Stimulated activated CD8-positive, alpha-beta memory T cell treated with anti-CD3 and anti-CD28 coated beads, Interleukin-4, amount 100 ng/mL, for 1 hour (primary cell): ENCODE measurements around the gene NOCT.
A peak's percentile ranks its signal among the peaks of the same experiment; 100 is the strongest.
"Not testable (repeated sequence)": the region's sequence is repeated elsewhere in the genome, so short reads cannot be mapped to it uniquely, and the experiment has no call there.

Experiments used
- DNase-seq, 2 donors: peaks; one replicate each; pipeline ENCODE4 v3.0.0-alpha.2; 2020; ENCODE audit warnings: low read depth in 2 of 2, low spot score in 1 of 2

The NOCT gene, protein sequence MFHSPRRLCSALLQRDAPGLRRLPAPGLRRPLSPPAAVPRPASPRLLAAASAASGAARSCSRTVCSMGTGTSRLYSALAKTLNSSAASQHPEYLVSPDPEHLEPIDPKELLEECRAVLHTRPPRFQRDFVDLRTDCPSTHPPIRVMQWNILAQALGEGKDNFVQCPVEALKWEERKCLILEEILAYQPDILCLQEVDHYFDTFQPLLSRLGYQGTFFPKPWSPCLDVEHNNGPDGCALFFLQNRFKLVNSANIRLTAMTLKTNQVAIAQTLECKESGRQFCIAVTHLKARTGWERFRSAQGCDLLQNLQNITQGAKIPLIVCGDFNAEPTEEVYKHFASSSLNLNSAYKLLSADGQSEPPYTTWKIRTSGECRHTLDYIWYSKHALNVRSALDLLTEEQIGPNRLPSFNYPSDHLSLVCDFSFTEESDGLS

DNA sequence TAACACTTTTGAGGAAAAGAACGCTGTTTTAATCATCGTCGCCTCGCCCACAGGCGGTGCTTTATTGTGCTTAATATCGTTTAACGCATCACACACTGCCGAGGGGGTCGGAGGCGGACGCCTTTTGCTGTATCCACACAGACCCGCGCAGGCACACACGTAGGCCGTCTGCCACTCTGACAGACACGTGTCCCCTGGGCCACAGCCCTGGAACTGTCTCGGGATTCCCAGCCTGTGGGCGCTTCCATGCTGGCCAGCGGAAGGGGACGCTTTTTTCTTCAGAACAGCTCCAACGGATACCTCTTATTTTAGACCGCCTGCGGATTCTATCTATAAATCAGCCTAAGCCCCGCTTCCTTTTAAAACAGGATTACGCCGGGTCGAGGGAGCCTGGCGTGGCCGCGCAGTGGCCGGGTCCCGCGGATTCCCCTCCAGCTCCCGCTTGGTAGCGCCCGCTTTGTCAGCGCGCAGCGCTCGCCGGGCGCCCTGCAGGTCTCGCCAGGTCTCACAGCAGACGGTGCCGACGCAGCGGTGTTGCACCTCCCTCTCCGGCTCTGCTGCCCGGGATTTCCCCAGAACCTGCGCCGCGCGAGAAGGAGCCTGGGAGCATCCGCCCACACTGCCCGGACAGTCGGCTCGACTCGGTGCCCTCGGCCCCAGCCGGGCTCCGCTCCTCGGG is at the start of gene NOCT:
Gene NOCT, plus strand, starts transcription at position 513 of the 679 bp plus-strand sequence. CDS start 201 bp downstream, outside the sequence.
- DNase-seq, result peak; percentile 69 to 83

DNA sequence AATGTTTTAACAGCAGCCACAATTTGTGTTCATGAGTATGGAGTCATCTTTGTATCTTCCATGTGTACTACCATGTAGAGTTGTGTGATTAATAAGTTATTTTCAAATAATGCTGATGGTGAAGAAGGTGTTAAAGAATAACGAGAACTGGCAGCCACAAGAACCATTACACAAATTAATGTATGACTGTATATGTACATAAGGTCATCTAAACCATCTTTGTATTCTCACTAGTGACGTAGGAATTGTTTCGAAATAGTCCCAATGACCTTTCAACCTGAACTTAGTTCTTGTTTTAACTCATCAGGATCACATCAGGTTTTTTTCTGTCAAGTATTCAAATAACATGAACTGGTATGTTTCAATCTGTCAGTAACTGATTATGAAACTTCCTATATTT is 48.3 kb upstream of the NOCT start:
- no peak for DNase-seq

DNA sequence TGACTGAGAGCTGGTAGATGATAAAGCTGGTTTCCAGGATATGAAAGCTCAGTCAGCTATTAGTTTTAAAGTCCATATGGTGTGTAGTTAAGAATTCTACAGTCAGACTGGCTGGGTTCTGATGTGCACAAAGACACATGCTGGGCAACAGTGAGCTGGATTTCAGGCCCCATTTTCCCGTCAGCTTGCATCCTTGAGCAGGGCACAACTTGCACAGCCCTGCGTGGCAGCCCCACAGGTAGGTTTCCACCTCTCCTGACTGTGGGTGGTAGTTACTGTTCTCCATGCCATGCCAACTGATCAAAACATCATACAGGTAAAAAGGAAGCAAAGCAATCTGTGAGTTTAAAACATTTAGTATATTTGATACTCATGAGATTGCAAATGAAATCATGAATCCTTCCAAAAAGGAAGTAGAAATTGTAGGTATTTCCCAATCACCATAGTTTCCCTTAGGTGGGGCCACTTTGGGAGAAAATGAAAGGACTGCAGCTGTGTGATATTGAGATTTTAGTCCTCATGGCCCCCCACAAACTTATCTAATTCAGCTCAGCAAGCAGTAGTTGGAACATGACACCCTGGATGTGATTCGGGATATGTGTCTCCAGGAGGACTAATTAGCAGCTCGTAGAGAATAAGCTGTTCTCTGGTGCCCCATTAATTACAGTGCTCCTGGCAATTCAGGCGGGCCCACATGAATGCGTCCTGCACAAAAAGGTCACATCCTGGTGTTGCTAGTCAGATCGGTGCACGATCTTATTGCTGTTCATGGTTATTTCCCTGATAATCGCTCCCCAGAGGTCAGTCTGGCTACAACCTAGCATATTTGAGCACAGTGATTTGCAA is 42.4 kb upstream of the NOCT start:
- no peak for DNase-seq

DNA sequence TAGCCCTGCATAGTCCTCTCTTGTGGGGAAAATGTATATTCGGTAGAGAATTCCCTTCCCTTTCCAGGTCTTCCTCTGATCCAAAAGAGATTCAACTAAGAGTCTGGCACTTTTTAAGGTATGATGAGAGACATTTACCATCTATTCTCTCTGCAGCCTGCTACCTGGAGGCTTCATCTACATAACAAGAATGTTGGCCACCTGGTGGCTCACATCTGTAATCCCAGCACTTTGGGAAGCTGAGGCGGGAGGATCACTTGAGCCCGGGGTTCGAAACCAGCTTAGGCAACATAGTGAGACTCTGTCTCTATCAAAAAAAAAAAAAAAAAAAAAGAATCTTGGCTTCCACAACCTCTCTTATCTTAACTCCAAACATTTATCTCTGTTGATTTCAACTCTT is 40.4 kb upstream of the NOCT start:
- no peak for DNase-seq

DNA sequence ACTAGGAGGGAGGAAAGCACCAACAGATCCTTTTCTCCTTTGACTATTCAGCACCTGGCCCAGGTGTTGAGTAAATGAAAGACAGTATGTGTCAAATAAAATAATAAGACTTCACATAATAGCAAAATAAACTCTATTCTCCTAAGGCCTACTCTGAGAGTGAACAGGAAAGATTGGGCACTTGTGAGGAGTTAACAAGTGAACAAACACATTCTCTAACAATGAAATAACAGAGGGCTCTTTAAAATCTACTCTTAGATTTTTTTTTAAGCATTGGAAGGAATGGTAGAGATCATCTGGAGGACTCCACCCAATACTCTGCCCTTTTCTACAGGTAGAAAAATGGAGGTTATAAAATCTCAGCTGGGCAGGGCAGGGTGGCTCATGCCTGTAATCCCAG is 39.1 kb upstream of the NOCT start:
- DNase-seq, result no peak

DNA sequence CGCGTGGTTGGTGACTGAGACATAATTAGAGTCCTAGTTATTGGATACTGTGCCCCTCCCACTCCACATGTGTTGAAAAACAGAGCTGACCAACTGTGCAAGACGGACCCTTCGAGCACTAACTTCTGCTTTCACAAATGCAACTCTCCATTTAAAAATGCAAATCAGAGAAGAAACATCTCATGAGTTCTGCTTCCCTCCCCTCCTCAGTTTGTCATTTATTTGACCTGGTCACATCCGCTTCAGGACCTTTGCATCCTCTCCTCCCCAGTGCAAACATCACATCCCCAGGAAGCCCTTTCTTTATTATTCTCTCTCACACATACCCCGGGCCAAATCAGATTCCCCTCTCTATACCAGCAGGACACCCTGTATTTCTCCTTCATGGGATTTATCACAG is 38.1 kb upstream of the NOCT start:
- DNase-seq, result no peak

DNA sequence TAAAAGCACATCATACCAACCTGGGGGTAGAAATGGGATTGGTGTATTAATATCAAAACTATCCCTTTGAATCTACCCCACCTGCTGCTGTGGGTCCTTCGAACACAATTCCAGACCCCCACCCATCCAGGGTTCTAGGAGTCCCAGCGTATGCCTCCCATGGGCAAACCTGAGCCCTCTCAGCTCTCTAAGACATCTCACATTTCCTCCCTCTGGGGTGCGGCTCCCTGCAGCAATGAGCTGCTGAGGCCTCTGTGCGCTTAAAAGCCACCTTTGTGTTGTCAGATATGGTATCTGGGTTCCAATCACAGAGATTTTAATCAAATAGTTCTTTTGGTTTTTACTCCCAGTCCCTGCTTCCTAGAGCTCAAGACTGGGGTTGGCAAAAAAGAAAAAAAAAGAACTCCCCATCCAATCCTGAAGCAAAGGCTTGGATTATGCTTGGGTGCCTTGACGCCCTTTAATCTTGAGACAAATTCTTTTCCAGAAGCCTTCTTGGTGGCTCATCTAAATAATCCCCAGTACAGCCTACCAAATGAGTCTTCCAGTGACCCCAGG is 37.5 kb upstream of the NOCT start:
- DNase-seq, result no peak

DNA sequence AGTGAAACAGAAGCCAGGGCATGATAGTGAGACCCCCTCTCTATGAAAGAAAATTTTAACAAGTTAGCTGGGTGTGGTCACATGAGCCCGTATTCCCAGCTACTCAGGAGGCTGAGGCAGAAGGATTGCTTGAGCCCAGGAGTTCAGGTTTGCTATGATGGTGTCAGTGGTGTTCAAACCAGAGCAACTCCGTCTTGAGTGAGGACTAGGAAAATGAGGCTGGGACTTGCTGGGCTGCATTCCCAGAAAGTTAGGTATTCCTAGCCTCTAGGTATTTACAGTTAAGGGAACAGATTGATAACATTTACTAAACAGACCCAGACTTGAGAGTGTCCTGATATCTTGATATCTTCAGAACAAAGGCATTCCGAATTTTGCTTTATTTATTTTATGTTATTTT is 37.0 kb upstream of the NOCT start:
- DNase-seq, result no peak

DNA sequence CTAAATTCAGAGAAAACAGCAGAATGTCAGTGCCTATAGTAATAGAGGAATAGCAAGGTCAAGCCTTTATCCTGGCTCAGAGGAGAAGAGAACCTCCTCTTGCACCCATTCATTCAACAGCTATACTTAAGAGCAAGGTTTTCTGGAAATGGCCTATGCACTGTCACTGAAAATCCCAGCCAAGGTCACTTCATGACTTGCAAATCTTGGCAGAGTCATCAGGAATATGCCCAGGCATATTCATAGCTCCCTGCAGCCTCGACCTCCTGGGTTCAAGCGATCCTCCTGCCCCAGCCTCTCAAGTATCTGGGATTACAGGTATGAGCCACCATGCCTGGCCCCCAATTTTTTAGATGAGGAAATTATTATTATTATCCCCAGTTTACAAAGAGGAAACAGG is 35.8 kb upstream of the NOCT start:
- DNase-seq, result no peak

DNA sequence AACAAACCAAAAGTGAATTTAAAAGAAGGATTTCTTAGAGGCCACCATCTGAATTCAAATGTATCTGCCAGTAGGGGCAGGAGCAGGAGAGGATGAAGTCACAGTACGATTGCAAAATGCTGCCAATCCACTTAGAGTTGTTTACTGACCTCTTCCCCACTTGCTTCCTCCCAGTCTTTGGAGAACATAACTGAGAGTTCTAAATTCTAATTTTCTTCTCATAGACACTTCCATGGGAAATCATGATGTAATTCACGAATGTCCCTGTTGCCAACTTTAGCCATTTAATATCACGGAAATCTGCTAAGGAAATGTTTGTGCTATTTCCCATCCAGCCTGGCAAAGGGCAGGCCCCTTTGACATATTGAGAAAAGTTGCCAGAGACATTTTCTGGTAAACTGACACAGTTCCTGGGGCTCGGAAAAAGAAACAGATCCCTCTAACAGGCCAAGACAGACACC is 33.6 kb upstream of the NOCT start:
- DNase-seq, result no peak

DNA sequence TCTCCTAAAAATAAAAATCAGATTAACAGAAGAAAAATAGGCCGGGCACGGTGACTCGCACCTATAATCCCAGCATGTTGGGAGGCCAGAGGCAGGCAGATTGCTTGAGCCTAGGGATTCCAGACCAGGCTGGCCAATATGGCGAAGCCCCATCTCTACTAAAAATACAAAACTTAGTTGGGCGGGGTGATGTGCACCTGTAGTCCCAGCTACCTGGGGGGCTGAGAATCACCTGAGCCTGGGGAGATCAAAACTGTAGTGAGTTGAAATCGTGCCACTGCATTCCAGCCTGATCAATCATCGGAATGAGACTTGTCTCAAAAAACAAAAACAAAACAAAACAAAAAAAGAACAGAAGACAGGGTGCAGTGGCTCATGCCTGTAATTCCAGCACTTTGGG is 32.8 kb upstream of the NOCT start:
- no peak for DNase-seq

DNA sequence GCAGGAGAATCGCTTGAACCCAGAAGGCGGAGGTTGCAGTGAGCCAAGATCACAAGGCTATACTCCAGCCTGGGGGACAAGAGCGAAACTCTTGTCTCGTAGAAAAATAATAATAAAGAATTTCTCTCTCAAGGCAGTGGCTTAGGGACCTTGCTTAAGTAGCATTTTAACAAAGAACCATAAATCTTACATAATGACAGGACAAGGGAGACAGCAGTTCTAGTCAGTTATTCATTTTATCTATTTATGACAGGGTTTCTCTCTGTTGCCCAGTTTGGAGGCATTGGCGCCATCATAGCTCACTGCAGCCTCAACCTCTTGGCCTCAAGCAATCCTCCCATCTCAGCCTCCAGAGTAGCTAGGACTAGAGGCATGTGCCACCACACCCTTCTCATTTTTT is 31.9 kb upstream of the NOCT start:
- no peak for DNase-seq

DNA sequence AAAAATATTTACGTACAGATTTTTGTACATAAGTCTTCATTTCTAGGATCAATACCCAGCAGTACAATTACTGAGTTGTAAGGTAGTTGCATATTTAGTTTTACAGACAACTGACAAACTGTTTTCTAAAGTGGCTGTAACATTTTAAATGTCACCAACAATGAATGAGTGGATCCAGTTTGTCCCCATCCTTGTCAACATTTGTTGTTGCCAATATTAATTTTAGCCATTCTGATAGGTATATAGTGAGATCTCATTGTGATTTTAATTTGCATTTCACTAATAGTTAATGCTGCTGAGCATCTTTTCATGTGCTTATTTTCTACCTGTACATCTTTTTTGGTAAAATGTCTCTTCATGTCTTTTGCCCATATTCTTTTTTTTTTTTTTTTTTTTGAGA is 30.9 kb upstream of the NOCT start:
- no peak for DNase-seq

DNA sequence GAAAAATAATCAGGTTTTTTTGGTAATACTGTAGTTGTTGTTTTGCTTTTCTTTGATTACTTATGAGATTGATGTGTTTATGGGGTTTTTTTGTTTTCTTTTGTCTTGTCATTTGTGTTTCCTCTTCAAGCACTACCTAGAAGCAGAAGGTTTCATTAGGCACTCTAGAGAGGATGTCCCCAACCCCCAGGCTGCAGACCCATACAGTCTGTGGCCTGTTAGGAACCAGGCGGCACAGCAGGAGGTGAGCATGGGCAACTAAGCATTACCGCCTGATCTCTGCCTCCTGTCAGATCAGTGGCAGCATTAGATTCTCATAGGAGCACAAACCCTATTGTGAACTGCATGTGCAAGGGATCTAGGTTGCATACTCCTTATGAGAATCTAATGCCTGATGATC is 22.9 kb upstream of the NOCT start:
- no peak for DNase-seq

DNA sequence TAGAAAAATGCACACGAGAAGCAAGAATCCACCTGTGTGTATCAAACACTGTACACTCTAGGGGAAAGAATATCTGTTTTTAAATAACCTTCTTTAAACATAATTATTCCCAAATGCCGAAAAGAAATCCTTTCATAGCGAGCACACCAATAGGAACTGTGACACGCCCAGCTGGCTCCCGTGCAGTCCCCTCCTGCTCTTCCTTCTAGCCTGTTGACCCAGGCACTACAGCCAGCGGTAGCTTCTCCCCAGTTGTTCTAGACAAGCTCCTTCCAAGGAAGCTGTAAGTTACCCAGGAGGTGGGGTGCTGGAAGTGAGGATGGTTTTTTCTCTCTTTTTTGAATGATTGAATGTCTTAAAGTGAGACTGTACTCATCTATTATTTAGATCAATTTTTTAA is 19.5 kb upstream of the NOCT start:
- DNase-seq, result no peak

DNA sequence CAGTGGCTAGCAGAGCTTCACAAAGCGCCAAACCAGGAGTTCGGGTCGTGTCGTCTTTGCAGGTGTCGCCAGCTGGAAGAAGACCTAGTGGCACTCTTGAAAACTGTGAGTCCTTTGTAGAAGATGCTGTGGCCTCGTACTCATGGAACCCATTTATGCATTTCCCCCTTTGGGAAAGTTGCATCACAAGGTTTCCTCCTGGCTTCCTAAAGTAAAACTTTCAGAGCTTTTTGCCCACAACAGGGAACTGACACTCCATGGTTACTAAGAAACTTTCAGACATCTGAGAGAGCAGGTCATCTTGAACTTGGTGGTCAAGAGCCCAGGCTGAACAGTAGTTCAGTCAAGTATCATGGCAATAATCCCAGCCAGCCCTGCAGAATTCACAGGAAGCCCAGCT is 15.9 kb upstream of the NOCT start:
- DNase-seq, result no peak

DNA sequence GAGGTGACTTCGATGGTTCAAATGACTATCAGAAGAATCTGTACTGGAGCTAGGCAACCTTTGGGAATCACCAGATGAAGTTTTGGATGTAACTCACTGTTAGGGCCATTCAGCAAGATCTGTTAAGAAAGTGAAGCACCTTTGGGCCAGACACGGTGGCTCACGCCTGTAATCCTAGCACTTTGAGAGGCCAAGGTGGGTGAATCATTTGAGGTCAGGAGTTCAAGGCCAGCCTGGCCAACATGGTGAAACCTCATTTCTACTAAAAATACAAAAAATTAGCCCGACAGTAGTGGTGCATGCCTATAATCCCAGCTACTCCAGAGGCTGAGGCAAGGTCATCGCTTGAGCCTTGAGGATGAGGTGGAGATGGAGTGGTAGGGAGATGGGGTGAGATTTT is 15.4 kb upstream of the NOCT start:
- not testable (repeated sequence) for DNase-seq

DNA sequence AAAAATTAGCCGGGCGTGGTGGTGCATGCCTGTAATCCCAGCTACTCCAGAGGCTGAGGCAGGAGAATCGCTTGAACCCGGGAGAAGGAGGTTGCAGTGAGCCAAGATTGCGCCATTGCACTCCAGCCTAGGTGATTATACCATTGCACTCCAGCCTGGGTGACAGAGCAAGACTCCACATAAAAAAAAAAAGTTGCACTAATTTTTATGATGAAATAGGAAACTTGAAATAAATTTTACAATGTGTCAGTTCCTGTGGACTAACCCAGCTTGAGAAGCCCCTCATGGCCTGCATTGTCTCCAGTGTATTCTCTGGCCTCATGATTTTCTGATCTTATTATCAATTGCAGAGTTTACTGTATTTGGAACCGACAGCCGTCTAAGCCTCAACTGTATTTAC is 14.2 kb upstream of the NOCT start:
- not testable (repeated sequence) for DNase-seq

DNA sequence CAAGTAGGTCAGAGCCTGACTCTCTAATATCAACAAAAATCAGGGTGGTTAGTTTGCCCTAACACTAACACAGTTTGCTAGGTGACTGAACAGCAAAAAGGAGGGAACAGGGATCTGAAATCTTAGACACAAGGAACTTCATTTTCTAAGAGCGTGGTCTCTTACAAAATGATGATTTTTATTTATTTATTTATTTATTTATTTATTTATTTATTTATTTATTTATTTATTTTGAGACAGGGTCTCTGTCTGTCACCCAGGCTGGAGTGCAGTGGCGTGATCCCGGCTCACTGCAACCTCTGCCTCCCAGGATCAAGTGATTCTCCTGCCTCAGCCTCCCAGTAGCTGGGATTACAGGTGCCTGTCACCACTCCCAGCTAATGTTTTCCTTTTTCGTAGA is 11.9 kb upstream of the NOCT start:
- not testable (repeated sequence) for DNase-seq

DNA sequence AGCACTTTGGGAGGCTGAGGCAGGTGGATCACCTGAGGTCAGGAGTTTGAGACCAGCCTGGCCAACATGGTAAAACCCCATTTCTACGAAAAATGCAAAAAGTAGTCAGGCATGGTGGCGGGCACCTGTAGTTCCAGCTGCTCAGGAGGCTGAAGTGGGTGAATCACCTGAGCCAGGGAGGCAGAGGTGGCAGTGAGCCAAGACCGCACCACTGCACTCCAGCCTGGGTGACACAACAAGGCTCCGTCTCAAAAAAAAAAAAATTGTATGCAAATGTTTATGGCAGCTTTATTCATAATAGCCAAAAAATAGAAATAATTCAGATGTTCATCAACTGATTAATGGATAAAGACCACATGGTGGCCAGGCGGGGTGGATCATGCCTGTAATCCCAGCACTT is 9.8 kb upstream of the NOCT start:
- DNase-seq, result no peak

DNA sequence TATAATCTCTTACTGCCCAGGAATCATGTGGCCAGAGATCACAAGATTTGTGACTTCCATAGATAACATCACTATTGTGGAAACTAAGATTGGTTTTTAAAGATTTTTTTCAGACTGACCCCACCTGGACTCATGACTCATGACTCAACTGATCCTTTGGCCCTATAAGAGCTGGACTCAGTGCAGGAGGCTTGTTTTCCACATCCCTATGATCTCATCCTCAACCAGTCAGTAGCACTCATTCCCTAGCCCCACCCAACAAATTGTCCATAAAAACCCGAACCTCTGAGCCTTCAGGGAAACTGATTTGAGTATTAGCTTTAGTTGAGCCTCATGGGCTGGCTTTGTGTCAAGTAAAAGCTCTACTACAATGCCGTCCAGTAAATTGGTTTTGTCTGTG is 7.9 kb upstream of the NOCT start:
- no peak for DNase-seq
